ENCODE results near the gene SH3TC2. TPM values are rescaled to one million over a fixed set of nuclear protein-coding genes. Genes with fewer than 3 reads are reported as not detected.

SH3TC2 gene
- polyA plus RNA-seq, 1 of the 3 experiments (the other 2 are of a cell fraction) = 1.1 TPM

DNA sequence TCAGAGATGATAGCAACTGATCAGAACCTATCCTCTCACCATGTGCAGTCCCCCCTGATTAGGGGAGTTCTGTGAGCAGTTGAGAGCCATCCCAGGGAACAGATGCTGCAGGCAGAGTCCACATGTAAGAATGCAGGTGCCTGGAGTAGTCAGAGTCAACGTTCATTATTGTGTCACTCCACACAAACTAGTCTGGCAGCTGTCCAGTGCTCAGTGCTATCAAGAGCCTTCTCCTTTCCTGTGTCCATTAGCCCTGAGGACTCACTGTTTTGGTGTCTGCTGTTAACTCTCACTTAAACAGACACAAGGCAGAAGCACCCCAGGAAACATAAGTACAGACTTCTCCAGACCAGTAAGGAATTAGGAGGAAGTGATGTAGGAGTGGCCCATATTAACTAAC is 2.5 kb downstream of the SH3TC2 start:
- Histone ChIP-seq H3K4me2 (no peak overlapping the region; the same call in 1 of the 2 replicates), H3K27me3 (ENCODE audit: insufficient read depth) (no peaks in the 10 kb centered on the region), H2AFZ (ENCODE audit: low read depth) (no peak overlapping the region), H3K27ac (ENCODE audit: low read depth in 2 of 2, low read length in 1 of 2) (peak overlapping the region in 1 of 2 experiments; percentile 89; a peak in 3 of 4 replicates), H3K9me2 (no peaks in the 10 kb centered on the region), H4K20me1 (ENCODE audit: insufficient read depth) (no peaks in the 10 kb centered on the region), H3K9ac (no peak overlapping the region), H3K36me3 (replicated peaks in 1 of 2; ENCODE audit: control insufficient read depth in 1 of 2, insufficient read depth in 2 of 2, low read length in 1 of 2) (no peaks in the 10 kb centered on the region), H3K79me2 (ENCODE audit: insufficient read depth) (no peaks in the 10 kb centered on the region), H3K4me1 (ENCODE audit: control insufficient read depth in 1 of 2, insufficient read depth in 2 of 2, low read depth in 1 of 2, low read length in 1 of 2) (peaks cover 23 to 24% of the 10 kb centered on the region in 2 experiments), H3K9me3 (no peaks in the 10 kb centered on the region), H3K4me3 (ENCODE audit: low read depth in 2 of 2, low read length in 1 of 2) (no peak overlapping the region), H3F3A (replicated peaks; ENCODE audit: insufficient read depth) (peaks cover 11% of the 10 kb centered on the region)
- DNase-seq = peak; percentile 75
- CTCF ChIA-PET = interaction anchor here (1.1 kb wide), 1 partner anchor 25 kb away, joined by 3 read pairs; no protein-coding TSS in a partner anchor
- 0% methylated on average over 1 of the region's 1 CpG for WGBS (ENCODE audit: low lambda C conversion rate)
- POLR2A ChIA-PET = no interaction called here
- TF ChIP-seq GATA2 (CRISPR knock-in tag; IDR thresholded peaks at IDR 0.05) (peak; percentile 48), CHD2 (IDR thresholded peaks at IDR 0.05; ENCODE audit: low read length, partially characterized antibody) (peak; percentile 41), ELF1 (IDR thresholded peaks at IDR 0.05) (no peak), RAD21 (IDR thresholded peaks at IDR 0.05; ENCODE audit: low read length) (no peak), MXI1 (IDR thresholded peaks at IDR 0.05; ENCODE audit: low read depth, low read length) (peak; percentile 74; the same call in 1 of the 2 replicates), TAF1 (IDR thresholded peaks at IDR 0.05; ENCODE audit: borderline replicate concordance, low read depth, low read length) (no peak), RCOR1 (IDR thresholded peaks at IDR 0.05; ENCODE audit: low read length) (peak; percentile 85), FOSL2 (IDR thresholded peaks at IDR 0.05; ENCODE audit: borderline replicate concordance, low read depth) (no peak), GABPA (IDR thresholded peaks at IDR 0.05; ENCODE audit: low read depth) (no peak), RFX5 (IDR thresholded peaks at IDR 0.05; ENCODE audit: low read length) (0 out of 2 replicates have a peak, but pooled peaks have one; percentile 2), FOXJ3 (CRISPR knock-in tag; IDR thresholded peaks at IDR 0.05) (peak; percentile 94), YY1 (IDR thresholded peaks at IDR 0.05; ENCODE audit: low read depth) (no peak), NFIC (IDR thresholded peaks at IDR 0.05; ENCODE audit: borderline replicate concordance) (peak; percentile 57; the same call in 1 of the 2 replicates), FOXM1 (IDR thresholded peaks at IDR 0.05; ENCODE audit: low read depth) (no peak), RXRA (IDR thresholded peaks at IDR 0.05; ENCODE audit: borderline replicate concordance, low read depth) (no peak), EP300 (IDR thresholded peaks at IDR 0.05; ENCODE audit: borderline replicate concordance in 1 of 2, low read depth in 1 of 2, low read length in 1 of 2) (peak in 1 of 2 experiments; percentile 90; a peak in 3 of 4 replicates)
- TF ChIP-seq, protein P1, sequence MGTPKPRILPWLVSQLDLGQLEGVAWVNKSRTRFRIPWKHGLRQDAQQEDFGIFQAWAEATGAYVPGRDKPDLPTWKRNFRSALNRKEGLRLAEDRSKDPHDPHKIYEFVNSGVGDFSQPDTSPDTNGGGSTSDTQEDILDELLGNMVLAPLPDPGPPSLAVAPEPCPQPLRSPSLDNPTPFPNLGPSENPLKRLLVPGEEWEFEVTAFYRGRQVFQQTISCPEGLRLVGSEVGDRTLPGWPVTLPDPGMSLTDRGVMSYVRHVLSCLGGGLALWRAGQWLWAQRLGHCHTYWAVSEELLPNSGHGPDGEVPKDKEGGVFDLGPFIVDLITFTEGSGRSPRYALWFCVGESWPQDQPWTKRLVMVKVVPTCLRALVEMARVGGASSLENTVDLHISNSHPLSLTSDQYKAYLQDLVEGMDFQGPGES (IDR thresholded peaks at IDR 0.05; ENCODE audit: low read depth, low read length) = no peak
- TF ChIP-seq, protein P2, sequence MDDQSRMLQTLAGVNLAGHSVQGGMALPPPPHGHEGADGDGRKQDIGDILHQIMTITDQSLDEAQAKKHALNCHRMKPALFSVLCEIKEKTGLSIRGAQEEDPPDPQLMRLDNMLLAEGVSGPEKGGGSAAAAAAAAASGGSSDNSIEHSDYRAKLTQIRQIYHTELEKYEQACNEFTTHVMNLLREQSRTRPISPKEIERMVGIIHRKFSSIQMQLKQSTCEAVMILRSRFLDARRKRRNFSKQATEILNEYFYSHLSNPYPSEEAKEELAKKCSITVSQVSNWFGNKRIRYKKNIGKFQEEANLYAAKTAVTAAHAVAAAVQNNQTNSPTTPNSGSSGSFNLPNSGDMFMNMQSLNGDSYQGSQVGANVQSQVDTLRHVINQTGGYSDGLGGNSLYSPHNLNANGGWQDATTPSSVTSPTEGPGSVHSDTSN (IDR thresholded peaks at IDR 0.05) = peak; percentile 40; the same call in 1 of the 2 replicates
- TF ChIP-seq, protein P3, sequence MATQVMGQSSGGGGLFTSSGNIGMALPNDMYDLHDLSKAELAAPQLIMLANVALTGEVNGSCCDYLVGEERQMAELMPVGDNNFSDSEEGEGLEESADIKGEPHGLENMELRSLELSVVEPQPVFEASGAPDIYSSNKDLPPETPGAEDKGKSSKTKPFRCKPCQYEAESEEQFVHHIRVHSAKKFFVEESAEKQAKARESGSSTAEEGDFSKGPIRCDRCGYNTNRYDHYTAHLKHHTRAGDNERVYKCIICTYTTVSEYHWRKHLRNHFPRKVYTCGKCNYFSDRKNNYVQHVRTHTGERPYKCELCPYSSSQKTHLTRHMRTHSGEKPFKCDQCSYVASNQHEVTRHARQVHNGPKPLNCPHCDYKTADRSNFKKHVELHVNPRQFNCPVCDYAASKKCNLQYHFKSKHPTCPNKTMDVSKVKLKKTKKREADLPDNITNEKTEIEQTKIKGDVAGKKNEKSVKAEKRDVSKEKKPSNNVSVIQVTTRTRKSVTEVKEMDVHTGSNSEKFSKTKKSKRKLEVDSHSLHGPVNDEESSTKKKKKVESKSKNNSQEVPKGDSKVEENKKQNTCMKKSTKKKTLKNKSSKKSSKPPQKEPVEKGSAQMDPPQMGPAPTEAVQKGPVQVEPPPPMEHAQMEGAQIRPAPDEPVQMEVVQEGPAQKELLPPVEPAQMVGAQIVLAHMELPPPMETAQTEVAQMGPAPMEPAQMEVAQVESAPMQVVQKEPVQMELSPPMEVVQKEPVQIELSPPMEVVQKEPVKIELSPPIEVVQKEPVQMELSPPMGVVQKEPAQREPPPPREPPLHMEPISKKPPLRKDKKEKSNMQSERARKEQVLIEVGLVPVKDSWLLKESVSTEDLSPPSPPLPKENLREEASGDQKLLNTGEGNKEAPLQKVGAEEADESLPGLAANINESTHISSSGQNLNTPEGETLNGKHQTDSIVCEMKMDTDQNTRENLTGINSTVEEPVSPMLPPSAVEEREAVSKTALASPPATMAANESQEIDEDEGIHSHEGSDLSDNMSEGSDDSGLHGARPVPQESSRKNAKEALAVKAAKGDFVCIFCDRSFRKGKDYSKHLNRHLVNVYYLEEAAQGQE (IDR thresholded peaks at IDR 0.05; ENCODE audit: low read depth, low read length) = 0 out of 2 replicates have a peak, but pooled peaks have one; percentile 62
- TF ChIP-seq, protein P4, sequence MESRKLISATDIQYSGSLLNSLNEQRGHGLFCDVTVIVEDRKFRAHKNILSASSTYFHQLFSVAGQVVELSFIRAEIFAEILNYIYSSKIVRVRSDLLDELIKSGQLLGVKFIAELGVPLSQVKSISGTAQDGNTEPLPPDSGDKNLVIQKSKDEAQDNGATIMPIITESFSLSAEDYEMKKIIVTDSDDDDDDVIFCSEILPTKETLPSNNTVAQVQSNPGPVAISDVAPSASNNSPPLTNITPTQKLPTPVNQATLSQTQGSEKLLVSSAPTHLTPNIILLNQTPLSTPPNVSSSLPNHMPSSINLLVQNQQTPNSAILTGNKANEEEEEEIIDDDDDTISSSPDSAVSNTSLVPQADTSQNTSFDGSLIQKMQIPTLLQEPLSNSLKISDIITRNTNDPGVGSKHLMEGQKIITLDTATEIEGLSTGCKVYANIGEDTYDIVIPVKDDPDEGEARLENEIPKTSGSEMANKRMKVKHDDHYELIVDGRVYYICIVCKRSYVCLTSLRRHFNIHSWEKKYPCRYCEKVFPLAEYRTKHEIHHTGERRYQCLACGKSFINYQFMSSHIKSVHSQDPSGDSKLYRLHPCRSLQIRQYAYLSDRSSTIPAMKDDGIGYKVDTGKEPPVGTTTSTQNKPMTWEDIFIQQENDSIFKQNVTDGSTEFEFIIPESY (IDR thresholded peaks at IDR 0.05; ENCODE audit: borderline replicate concordance, low read depth) = no peak
- TF ChIP-seq, protein P5, sequence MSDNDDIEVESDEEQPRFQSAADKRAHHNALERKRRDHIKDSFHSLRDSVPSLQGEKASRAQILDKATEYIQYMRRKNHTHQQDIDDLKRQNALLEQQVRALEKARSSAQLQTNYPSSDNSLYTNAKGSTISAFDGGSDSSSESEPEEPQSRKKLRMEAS (IDR thresholded peaks at IDR 0.05; ENCODE audit: low read depth) = 0 out of 2 replicates have a peak, but pooled peaks have one; percentile 42
- TF ChIP-seq, protein P6, sequence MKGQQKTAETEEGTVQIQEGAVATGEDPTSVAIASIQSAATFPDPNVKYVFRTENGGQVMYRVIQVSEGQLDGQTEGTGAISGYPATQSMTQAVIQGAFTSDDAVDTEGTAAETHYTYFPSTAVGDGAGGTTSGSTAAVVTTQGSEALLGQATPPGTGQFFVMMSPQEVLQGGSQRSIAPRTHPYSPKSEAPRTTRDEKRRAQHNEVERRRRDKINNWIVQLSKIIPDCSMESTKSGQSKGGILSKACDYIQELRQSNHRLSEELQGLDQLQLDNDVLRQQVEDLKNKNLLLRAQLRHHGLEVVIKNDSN (IDR thresholded peaks at IDR 0.05; ENCODE audit: borderline replicate concordance, low read depth) = no peak
- TF ChIP-seq, protein P7, sequence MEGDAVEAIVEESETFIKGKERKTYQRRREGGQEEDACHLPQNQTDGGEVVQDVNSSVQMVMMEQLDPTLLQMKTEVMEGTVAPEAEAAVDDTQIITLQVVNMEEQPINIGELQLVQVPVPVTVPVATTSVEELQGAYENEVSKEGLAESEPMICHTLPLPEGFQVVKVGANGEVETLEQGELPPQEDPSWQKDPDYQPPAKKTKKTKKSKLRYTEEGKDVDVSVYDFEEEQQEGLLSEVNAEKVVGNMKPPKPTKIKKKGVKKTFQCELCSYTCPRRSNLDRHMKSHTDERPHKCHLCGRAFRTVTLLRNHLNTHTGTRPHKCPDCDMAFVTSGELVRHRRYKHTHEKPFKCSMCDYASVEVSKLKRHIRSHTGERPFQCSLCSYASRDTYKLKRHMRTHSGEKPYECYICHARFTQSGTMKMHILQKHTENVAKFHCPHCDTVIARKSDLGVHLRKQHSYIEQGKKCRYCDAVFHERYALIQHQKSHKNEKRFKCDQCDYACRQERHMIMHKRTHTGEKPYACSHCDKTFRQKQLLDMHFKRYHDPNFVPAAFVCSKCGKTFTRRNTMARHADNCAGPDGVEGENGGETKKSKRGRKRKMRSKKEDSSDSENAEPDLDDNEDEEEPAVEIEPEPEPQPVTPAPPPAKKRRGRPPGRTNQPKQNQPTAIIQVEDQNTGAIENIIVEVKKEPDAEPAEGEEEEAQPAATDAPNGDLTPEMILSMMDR (IDR thresholded peaks at IDR 0.05) = no peak

Measured in SK-N-SH (cell line).